A673 (cell line): ENCODE results near the gene MRM2. TPM values are rescaled to one million over a fixed set of nuclear protein-coding genes. Genes with fewer than 3 reads are reported as not detected.

Experiments used
- BruUV-seq: library from RNA; stranded (reverse); fragments of 400-500 nt; replicated peaks from 2 replicates; lab custom pipeline; 2021; lab: Mats Ljungman, UMichigan
- CTCF ChIA-PET: fragments of 300-600 bp; sonication (Branson Sonifier 250); formaldehyde crosslinking; loops from one replicate; lab custom pipeline; 2022; ENCODE audit warnings: antibody characterized with exemption; lab: Charles Lee
- POLR2A ChIA-PET: fragments of 300-600 bp; sonication (Branson Sonifier 250); formaldehyde crosslinking; loops from one replicate; lab custom pipeline; 2022; ENCODE audit warnings: antibody characterized with exemption; ENCODE audit not compliant: low non-redundant PET; lab: Charles Lee
- DNase-seq: peaks from one replicate; pipeline ENCODE4 v3.0.0-alpha.2; 2015; ENCODE audit warnings: low spot score
- H3K27ac ChIP-seq: fragments of 200-600 bp; sonication (generic); 2 replicates; pipeline ENCODE4 v1.5.1; 2016; ENCODE audit warnings: mixed run types, low read depth, mild to moderate bottlenecking, mixed read lengths, antibody characterized with exemption, low read length; ENCODE audit not compliant: poor library complexity, severe bottlenecking
- H3K27me3 ChIP-seq: fragments of 200-600 bp; sonication (generic); replicated peaks from 2 replicates; pipeline ENCODE4 v1.6.1; 2017; ENCODE audit warnings: mixed run types, low read depth, mild to moderate bottlenecking, mixed read lengths, antibody characterized with exemption, low read length; ENCODE audit not compliant: insufficient read depth, poor library complexity
- H3K36me3 ChIP-seq: fragments of 200-600 bp; sonication (generic); 2 replicates; pipeline ENCODE4 v1.6.1; 2016; ENCODE audit warnings: mixed run types, mild to moderate bottlenecking, mixed read lengths, antibody characterized with exemption, low read length; ENCODE audit not compliant: insufficient read depth, poor library complexity, severe bottlenecking
- H3K4me1 ChIP-seq: fragments of 200-600 bp; sonication (generic); 2 replicates; pipeline ENCODE4 v1.6.1; 2017; ENCODE audit warnings: mixed run types, mild to moderate bottlenecking, mixed read lengths, antibody characterized with exemption, low read length; ENCODE audit not compliant: insufficient read depth, poor library complexity, severe bottlenecking
- H3K4me3 ChIP-seq: fragments of 200-600 bp; sonication (generic); 2 replicates; pipeline ENCODE4 v1.5.1; 2016; ENCODE audit warnings: low read depth, mixed run types, mild to moderate bottlenecking, mixed read lengths, low read length; ENCODE audit not compliant: poor library complexity, severe bottlenecking
- H3K9me3 ChIP-seq: fragments of 200-600 bp; sonication (generic); 2 replicates; pipeline ENCODE4 v1.6.1; 2016; ENCODE audit warnings: mixed run types, low read depth, mild to moderate bottlenecking, mixed read lengths, antibody characterized with exemption, low read length; ENCODE audit not compliant: poor library complexity, severe bottlenecking
- EZH2 ChIP-seq: fragments of 200-600 bp; sonication (generic); IDR thresholded peaks from 2 replicates; pipeline ENCODE4 v1.6.1; 2017; ENCODE audit warnings: borderline replicate concordance, low read depth, mild to moderate bottlenecking, mixed read lengths, antibody characterized with exemption, low read length; ENCODE audit not compliant: poor library complexity, severe bottlenecking
- intact Hi-C: fragments of 100-400 bp; cut with micrococcal nuclease; formaldehyde crosslinking; loops from one replicate; pipeline ENCODE4 v1.10.0; 2022; ENCODE audit not compliant: unreplicated experiment
- total RNA-seq: library from RNA; stranded (reverse); gene quantifications from 2 replicates; pipeline ENCODE4 v1.2.3, GENCODE V29; 2021
- TF ChIP-seq, protein P1 (sequence below): fragments of 300-800, 200-600 bp; sonication (generic); conservative IDR thresholded peaks from 2 replicates; pipeline ENCODE4 v1.5.1; 2017; ENCODE audit warnings: low read depth, mild to moderate bottlenecking, antibody characterized with exemption, low read length, moderate library complexity, mixed read lengths

Gene MRM2
- total RNA-seq, 1 experiment from 2014 or later, result 50.4 TPM

DNA sequence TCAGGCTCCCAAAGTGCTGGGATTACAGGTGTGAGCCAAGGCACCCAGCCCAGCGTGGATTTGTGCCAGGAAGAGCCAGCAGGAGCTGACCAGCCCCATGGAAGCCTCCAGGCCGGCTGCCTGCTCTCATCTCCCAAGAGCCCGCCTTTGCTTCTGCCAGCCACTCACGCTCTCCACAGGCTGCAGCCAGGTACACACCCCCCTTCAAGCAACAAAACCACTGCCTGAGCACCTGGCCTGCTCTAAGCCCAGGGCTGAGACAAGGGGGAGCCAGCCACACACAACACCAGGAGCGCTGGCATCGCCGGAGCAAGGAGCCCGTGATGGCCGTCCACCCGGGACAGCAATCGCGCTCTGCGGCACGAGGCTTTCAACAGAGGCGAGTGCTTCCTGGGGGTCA, 43.8 kb downstream of the MRM2 start:
- peaks cover 7% of the 10 kb centered on the region for H3K4me1 ChIP-seq
- intact Hi-C loops, result no loop called here
- CTCF ChIA-PET, result interaction anchor here (0.6 kb wide), 1 partner anchor 444 kb away, joined by 7 read pairs; no protein-coding TSS in a partner anchor
- POLR2A ChIA-PET, result no interaction called here
- no peak overlapping the region for H3K27ac ChIP-seq
- TF ChIP-seq, protein P1, sequence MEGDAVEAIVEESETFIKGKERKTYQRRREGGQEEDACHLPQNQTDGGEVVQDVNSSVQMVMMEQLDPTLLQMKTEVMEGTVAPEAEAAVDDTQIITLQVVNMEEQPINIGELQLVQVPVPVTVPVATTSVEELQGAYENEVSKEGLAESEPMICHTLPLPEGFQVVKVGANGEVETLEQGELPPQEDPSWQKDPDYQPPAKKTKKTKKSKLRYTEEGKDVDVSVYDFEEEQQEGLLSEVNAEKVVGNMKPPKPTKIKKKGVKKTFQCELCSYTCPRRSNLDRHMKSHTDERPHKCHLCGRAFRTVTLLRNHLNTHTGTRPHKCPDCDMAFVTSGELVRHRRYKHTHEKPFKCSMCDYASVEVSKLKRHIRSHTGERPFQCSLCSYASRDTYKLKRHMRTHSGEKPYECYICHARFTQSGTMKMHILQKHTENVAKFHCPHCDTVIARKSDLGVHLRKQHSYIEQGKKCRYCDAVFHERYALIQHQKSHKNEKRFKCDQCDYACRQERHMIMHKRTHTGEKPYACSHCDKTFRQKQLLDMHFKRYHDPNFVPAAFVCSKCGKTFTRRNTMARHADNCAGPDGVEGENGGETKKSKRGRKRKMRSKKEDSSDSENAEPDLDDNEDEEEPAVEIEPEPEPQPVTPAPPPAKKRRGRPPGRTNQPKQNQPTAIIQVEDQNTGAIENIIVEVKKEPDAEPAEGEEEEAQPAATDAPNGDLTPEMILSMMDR, result no peak
- TF ChIP-seq EZH2, result no peak
- no TSS peak for BruUV-seq
- no peak overlapping the region for H3K4me3 ChIP-seq
- peaks cover 17% of the 10 kb centered on the region for H3K36me3 ChIP-seq
- H3K9me3 ChIP-seq, result peaks cover 10% of the 10 kb centered on the region
- no peak for DNase-seq
- no peaks in the 10 kb centered on the region for H3K27me3 ChIP-seq

DNA sequence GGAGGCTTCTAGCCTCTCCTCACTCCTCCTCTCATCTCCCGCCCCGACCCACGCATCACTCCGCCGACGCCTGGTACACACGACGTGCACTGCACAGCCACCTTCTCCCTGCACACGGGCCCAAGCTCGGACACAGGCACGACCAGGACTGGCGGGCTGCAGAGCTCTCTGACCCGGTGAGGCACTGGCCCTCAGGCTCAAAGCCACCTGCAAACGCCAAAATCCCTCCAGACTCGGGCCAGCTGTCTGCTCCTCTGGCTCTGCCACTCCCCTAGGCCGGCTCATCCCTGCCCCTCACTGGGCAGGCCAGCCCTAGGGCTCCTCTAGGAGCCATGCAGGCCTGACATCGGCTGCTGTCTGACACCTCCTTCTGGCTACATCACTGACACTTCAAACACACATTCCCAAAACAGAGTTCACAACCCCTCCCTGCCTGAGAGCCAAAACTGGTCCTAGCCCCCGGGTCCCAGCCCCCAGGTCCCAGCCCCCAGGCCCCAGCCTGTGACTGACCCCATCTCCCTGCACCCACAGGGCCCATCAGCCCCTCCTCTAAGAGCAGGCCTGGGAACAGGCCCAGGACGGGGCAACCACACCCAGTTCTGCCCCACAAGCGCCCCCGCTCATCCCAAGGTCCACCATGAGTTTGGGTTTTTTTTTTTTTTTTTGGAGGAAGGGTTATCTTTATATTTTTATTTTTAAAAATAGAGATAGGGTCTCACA, 44.4 kb downstream of the MRM2 start:
- Histone ChIP-seq H3K4me3 (no peak overlapping the region), H3K27me3 (no peaks in the 10 kb centered on the region), H3K4me1 (peaks cover 11% of the 10 kb centered on the region), H3K36me3 (peaks cover 17% of the 10 kb centered on the region), H3K9me3 (peaks cover 10% of the 10 kb centered on the region), H3K27ac (no peak overlapping the region)
- DNase-seq, result no peak
- ChIA-PET POLR2A (no interaction called here), CTCF (no interaction called here)
- no peak for TF ChIP-seq EZH2
- TF ChIP-seq, protein P1, result no peak
- intact Hi-C loops, result no loop called here
- BruUV-seq, result no TSS peak

DNA sequence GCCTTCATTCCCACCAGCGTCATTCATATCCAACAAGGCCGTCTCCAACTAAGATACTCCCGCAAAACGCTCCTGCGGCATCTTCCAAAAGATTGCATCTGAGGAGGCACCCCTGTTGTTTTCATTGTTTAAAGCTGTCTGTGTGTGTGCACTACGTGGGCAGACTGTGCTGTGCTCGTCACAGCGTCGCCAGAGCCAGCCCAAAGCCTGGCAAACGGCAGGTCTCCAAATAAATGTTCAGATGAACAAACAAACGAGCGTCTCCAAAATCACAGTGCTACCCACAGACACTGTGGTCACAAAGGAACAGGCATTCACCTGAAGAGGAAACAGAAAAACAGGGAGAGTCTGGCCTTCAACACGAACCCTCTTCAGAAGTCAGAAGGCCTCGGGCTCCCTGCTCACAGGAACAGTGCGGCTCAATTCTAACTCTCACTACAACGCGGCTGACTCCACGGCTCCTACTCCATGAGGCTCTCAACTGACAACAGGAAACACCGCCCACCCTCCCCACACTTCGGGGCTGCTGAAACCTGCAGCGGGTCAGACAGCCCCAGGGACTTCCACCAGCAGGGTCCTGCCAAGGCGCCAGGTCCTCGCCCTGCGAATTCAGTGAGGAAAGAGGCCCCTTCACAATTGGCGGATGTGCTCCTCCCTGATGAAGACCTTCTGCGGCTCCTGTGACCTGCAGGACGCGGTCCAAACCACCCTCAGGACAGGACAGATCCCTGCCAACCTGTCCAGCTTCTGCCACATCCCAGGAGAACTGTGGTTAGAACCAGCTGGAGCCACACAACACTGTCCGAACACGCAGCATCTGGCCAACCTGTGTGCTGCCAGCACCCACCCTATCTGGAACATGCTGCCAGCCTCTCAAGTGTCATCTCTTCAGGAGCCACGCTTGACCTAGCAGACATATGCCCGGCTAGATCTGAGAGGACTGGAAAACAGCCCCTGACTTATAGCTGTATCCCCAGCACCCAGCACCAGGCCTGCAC, 45.3 kb downstream of the MRM2 start:
- intact Hi-C loops, result no loop called here
- H3K9me3 ChIP-seq, result peaks cover 10% of the 10 kb centered on the region
- H3K36me3 ChIP-seq, result peaks cover 17% of the 10 kb centered on the region
- DNase-seq, result no peak
- POLR2A ChIA-PET, result no interaction called here
- CTCF ChIA-PET, result no interaction called here
- H3K27me3 ChIP-seq, result no peaks in the 10 kb centered on the region
- no TSS peak for BruUV-seq
- no peak overlapping the region for H3K27ac ChIP-seq
- TF ChIP-seq, protein P1, result no peak
- TF ChIP-seq EZH2, result no peak
- H3K4me3 ChIP-seq, result no peak overlapping the region
- H3K4me1 ChIP-seq, result peaks cover 17% of the 10 kb centered on the region
